Ovary (tissue), 9 donors: ENCODE measurements around the gene ECE2. TPM values are rescaled to one million over a fixed set of nuclear protein-coding genes. Genes with fewer than 3 reads are reported as not detected.

Experiments used
- DNase-seq, 5 donors: peaks; one replicate each; pipeline ENCODE4 v3.0.0-alpha.2; 2019 to 2020
- H3K27ac ChIP-seq, 2 donors: fragments of 200-600 bp; one replicate each; pipeline versions ENCODE4 v1.5.1 to v1.8.0; 2019 to 2022
- H3K27me3 ChIP-seq: fragments of 200-600 bp; one replicate; pipeline ENCODE4 v1.8.0; 2022
- H3K36me3 ChIP-seq: fragments of 200-600 bp; sonication (generic); one replicate; pipeline ENCODE4 v1.5.1; 2019
- H3K4me1 ChIP-seq: one replicate; pipeline ENCODE4 v1.8.1; 2013; ENCODE audit warnings: mild to moderate bottlenecking, moderate library complexity; ENCODE audit not compliant: insufficient read depth
- H3K4me3 ChIP-seq: fragments of 200-600 bp; sonication (generic); one replicate; pipeline ENCODE4 v1.5.1; 2017
- H3K9me3 ChIP-seq, 2 donors: fragments of 200-600 bp in 1 of 2; sonication (generic) in 1 of 2; one replicate each; pipeline versions ENCODE4 v1.5.1 to v1.8.1; 2013 to 2019; ENCODE audit warnings: mild to moderate bottlenecking in 1 of 2, moderate library complexity in 1 of 2
- EP300 ChIP-seq: sonication (generic); formaldehyde crosslinking; IDR thresholded peaks from one replicate; pipeline ENCODE4 v1.6.1; 2017; ENCODE audit warnings: antibody characterized with exemption
- POLR2A ChIP-seq: fragments of 450-650 bp; IDR thresholded peaks from one replicate; pipeline ENCODE4 v1.6.1; 2017; ENCODE audit warnings: antibody characterized with exemption, mild to moderate bottlenecking, moderate library complexity
- WGBS, 3 donors: extraction: QIAGEN DNeasy Blood & Tissue Kit in 1 of 3; methylation state at CpG; one replicate each; pipeline versions ENCODE4 v1.1.5 to v1.1.7; 2013 to 2017; 5-methylcytosine and 5-hydroxymethylcytosine counted together
- intact Hi-C, 4 donors: fragments of 100-400 bp; cut with DNase I; formaldehyde crosslinking; loops; one replicate each; pipeline versions ENCODE4 v1.11.0 to v1.15.1; 2022 to 2023
- polyA plus RNA-seq, 2 donors: library from polyadenylated mRNA; stranded (reverse); fragments of 200-250 nt in 1 of 2; fragments of 350-450 nt in 1 of 2; fragmentation: Illumina TruSeq in 1 of 2; extraction: RNeasy Lipid Tissue Mini Kit (QIAGEN cat#74804) in 1 of 2; gene quantifications; one replicate each; pipeline ENCODE4 v1.2.3, GENCODE V29; 2013 to 2014
- total RNA-seq, 7 donors: library from RNA; depleted of rRNA in 2 of 7; stranded (reverse); fragments of >200 nt in 2 of 7; fragmentation: NEBNext Ultra II Directional in 3 of 7; extraction: Animal tissue kit (Norgen Biotek cat#: 25700) in 3 of 7; gene quantifications; one replicate each; pipeline versions ENCODE4 v1.1.0 to v1.2.4, GENCODE V29; 2016 to 2023
- TF ChIP-seq, protein P1 (sequence below), 3 donors: fragments of 450-650 bp in 2 of 3; fragments of 200-600 bp in 1 of 3; IDR thresholded peaks; one replicate each; pipeline versions ENCODE4 v1.5.1 to v1.8.0; 2016 to 2022; ENCODE audit warnings: antibody characterized with exemption in 3 of 3, mild to moderate bottlenecking in 1 of 3
- donor health status: DM: no; HTN: no; CAD: no; lungs with moderate emphysema.
- donor health status: DM: no; HTN: no; CAD: no.
- donor health status: Bipolar disorder and iron deficiency.
- donor health status: DM: yes; HTN: yes; CAD: no.
- donor health status: DM: no; HTN: no; CAD: no.
- donor health status: DM: yes; HTN: yes; CAD: no.

ECE2 gene
- total and polyA plus RNA-seq, 9 donors = 0.43 TPM; not detected in 8

DNA sequence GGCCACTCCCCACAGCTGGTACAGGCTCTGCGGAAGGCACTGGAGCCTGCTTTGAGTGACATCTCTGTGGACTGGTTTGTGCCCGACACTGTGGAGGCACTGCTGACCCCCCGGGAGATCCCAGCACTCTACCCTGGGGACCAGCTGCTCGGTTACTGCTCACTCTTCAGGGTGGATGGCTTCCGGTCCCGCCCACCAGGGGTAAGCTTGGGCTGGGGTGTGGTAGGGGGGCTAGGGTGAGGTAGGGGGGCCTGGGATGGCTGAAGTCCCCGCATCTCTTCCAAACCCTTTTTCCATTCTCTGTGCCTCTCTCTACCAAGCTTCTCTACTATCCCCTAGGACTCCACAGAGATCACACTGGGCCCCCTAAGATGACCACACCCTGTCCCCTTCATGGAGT lies 38.6 kb upstream of the ECE2 start:
- Histone ChIP-seq H3K4me1 (peaks cover 7% of the 10 kb centered on the region), H3K27ac (no peak overlapping the region), H3K36me3 (no peaks in the 10 kb centered on the region), H3K9me3 (no peaks in the 10 kb centered on the region), H3K4me3 (no peak overlapping the region), H3K27me3 (no peaks in the 10 kb centered on the region)
- WGBS, 3 donors = 63 to 74% (median 72%) methylated on average over 7 of the region's 7 CpGs
- no peak for DNase-seq
- intact Hi-C loops = loop anchor here in 1 of 4 donors (5.0 kb wide), 1 partner anchor 705 kb away; no protein-coding TSS in a partner anchor
- TF ChIP-seq EP300 (no peak), POLR2A (no peak)

DNA sequence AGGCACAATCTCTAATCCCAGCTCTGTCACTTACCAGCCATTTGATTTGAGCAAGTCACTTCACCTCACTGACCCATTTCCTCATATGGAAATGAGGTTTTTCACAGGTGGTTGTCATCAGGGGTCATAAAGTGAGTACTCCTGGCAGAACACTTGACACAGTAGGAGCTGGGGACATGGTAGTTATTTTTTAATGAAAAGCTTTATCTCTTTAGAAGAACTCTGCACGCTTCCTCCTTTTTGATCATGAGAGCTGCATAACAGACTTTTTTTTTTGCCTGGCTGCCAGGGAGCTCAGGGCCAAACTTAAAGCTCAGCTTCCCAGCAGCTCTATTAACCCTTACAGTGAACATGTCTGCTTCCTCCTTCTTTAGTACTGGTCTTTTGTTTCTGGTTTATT lies 38.0 kb upstream of the ECE2 start:
- Histone ChIP-seq H3K4me3 (no peak overlapping the region), H3K4me1 (peaks cover 7% of the 10 kb centered on the region), H3K36me3 (no peaks in the 10 kb centered on the region), H3K9me3 (no peaks in the 10 kb centered on the region), H3K27ac (no peak overlapping the region), H3K27me3 (no peaks in the 10 kb centered on the region)
- TF ChIP-seq POLR2A (no peak), EP300 (no peak)
- TF ChIP-seq, protein P1, sequence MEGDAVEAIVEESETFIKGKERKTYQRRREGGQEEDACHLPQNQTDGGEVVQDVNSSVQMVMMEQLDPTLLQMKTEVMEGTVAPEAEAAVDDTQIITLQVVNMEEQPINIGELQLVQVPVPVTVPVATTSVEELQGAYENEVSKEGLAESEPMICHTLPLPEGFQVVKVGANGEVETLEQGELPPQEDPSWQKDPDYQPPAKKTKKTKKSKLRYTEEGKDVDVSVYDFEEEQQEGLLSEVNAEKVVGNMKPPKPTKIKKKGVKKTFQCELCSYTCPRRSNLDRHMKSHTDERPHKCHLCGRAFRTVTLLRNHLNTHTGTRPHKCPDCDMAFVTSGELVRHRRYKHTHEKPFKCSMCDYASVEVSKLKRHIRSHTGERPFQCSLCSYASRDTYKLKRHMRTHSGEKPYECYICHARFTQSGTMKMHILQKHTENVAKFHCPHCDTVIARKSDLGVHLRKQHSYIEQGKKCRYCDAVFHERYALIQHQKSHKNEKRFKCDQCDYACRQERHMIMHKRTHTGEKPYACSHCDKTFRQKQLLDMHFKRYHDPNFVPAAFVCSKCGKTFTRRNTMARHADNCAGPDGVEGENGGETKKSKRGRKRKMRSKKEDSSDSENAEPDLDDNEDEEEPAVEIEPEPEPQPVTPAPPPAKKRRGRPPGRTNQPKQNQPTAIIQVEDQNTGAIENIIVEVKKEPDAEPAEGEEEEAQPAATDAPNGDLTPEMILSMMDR (IDR thresholded peaks at IDR 0.05) = no peak
- WGBS, 3 donors = 14 to 27% (median 17%) methylated on average over 1 of the region's 1 CpG
- no peak for DNase-seq
- intact Hi-C loops = loop anchor here in 1 of 4 donors (5.0 kb wide), 1 partner anchor 706 kb away; no protein-coding TSS in a partner anchor

DNA sequence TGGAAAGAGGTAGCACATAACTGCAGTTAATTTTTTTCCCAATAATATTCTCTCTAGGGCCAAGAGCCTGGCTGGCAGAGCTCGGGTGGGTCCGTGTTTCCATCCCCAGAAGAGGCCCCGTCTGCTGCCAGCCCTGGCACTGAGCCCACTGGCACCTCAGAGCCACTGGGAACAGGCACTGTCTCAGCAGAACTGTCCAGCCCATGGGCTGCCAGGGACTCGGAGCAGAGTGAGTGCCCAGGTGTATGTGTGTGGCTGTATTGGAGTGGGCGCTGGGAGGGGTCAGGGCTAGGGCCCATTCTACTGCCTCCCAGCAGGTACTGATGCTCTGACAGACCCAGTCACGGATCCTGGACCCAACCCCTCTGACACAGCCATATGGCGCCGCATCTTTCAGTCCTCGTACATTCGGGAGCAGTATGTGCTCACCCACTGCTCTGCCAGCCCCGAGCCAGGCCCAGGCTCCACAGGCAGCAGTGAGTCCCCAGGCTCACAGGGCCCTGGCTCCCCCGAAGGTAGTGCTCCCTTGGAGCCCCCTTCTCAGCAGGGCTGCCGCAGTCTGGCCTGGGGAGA lies 37.5 kb upstream of the ECE2 start:
- WGBS, 3 donors = 77 to 80% (median 78%) methylated on average over 12 to 13 of the region's 13 CpGs
- no peaks in the 10 kb centered on the region for H3K27me3 ChIP-seq
- no peak overlapping the region for H3K4me3 ChIP-seq
- intact Hi-C loops = loop anchor here in 1 of 4 donors (5.0 kb wide), 1 partner anchor 706 kb away; no protein-coding TSS in a partner anchor
- no peaks in the 10 kb centered on the region for H3K9me3 ChIP-seq
- TF ChIP-seq POLR2A (no peak), EP300 (no peak)
- TF ChIP-seq, protein P1 (IDR thresholded peaks at IDR 0.05) = no peak
- no peak for DNase-seq
- H3K27ac ChIP-seq = no peak overlapping the region
- no peaks in the 10 kb centered on the region for H3K36me3 ChIP-seq
- peaks cover 7% of the 10 kb centered on the region for H3K4me1 ChIP-seq

DNA sequence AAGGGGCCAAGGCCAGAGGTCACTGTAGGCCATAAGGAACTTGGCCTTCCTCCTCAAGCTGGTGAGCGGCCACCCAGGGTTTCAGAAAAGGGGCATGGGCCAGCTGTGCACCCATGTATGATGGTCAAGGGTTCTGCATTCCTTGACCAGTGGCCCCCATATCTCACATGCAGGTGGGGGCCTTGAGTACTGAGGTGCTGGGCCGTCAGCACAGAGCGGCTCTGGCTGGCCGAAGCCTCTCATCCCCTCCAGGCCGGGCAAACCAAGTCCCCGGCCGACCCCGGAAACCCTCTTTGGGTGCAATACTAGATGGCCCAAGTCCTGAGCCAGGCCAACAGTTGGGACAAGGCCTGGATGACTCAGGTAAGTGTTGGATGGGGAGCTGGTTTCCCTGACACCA lies 36.6 kb upstream of the ECE2 start:
- H3K36me3 ChIP-seq = no peaks in the 10 kb centered on the region
- intact Hi-C loops = loop anchor here in 1 of 4 donors (5.0 kb wide), 1 partner anchor 707 kb away; no protein-coding TSS in a partner anchor
- no peak overlapping the region for H3K27ac ChIP-seq
- peaks cover 7% of the 10 kb centered on the region for H3K4me1 ChIP-seq
- 77 to 89% (median 87%) methylated on average over 5 to 8 of the region's 8 CpGs for WGBS, 3 donors
- H3K4me3 ChIP-seq = no peak overlapping the region
- H3K27me3 ChIP-seq = no peaks in the 10 kb centered on the region
- TF ChIP-seq EP300 (no peak), POLR2A (no peak)
- TF ChIP-seq, protein P1 (IDR thresholded peaks at IDR 0.05) = no peak
- no peak for DNase-seq
- H3K9me3 ChIP-seq = no peaks in the 10 kb centered on the region

DNA sequence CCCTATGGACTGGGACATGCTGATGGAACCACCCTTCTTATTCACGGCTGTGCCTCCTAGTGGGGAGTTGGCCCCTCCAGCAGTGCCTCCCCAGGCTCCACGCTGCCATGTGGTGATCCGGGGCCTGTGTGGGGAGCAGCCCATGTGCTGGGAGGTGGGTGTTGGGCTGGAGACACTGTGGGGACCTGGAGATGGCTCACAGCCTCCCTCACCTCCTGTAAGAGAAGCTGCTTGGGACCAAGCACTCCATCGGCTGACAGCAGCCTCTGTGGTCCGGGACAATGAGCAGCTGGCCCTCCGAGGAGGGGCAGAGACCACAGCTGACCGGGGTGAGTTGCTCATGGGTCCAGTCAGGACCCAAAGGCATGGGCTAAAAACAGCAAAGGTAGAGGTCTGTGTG lies 36.1 kb upstream of the ECE2 start:
- Histone ChIP-seq H3K4me3 (no peak overlapping the region), H3K4me1 (peaks cover 7% of the 10 kb centered on the region), H3K27ac (no peak overlapping the region), H3K9me3 (no peaks in the 10 kb centered on the region), H3K36me3 (no peaks in the 10 kb centered on the region), H3K27me3 (no peaks in the 10 kb centered on the region)
- DNase-seq = no peak
- WGBS, 3 donors = 69 to 83% (median 75%) methylated on average over 7 of the region's 7 CpGs
- intact Hi-C loops = loop anchor here (2.0 to 10.0 kb wide), 7 partner anchors 53 to 707 kb away; partner anchors contain the start of genes ABCC5 (in 1 of the 4), ABCF3 (in 1 of the 4) and EIF2B5 (in 1 of the 4)
- TF ChIP-seq, protein P1 (IDR thresholded peaks at IDR 0.05) = no peak
- TF ChIP-seq POLR2A (no peak), EP300 (no peak)
